Urothelium cell line (cell line): ENCODE results near the gene CD33.
"Not testable (repeated sequence)": the region's sequence is repeated elsewhere in the genome, so short reads cannot be mapped to it uniquely, and the experiment has no call there.

Experiments
- DNase-seq: peaks from one replicate; pipeline ENCODE4 v3.0.0; 2011; ENCODE audit warnings: low spot score, mixed read lengths
- FAIRE-seq: peaks from 2 replicates; lab custom pipeline; 2011; peaks lifted over from hg19 to GRCh38; lab: Jason Lieb, UNC

CD33 gene

DNA sequence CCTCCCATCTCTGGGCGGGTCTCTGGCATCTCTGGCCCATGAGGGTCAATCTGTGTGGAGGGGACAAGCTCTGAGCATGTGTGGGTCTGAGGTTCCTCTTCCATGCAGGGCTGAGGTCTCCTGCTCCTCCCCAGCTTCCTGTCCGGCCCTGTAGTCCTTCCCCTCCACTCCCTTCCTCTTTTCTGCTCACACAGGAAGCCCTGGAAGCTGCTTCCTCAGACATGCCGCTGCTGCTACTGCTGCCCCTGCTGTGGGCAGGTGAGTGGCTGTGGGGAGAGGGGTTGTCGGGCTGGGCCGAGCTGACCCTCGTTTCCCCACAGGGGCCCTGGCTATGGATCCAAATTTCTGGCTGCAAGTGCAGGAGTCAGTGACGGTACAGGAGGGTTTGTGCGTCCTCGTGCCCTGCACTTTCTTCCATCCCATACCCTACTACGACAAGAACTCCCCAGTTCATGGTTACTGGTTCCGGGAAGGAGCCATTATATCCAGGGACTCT lies at the start of gene CD33:
Gene CD33, plus strand, starts transcription at position 183 of the 496 bp plus-strand sequence. Its CDS starts 39 bp downstream, at position 222.
- FAIRE-seq = peak; percentile 27
- not testable (repeated sequence) for DNase-seq

DNA sequence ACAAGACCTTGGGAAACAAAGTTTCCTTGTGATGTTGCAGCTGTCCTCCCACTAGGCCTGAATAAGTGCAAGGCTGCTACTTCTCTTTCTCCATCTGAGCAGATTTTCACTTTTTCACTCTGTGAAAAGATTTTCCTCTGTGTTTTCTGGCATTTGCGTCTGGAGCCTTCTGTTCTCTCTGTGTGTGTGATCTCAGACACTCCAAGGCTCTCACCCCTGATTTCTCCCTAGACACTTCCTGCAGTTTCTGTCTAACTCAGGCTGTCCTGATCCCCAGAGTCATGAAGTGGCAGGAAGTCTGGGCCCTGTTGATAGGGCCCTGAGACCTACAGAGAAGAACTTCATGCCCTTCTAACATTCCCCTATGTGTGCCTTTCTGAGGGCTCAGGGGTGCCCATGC lies 45.6 kb upstream of the CD33 start:
- FAIRE-seq (no peak), DNase-seq (no peak)

DNA sequence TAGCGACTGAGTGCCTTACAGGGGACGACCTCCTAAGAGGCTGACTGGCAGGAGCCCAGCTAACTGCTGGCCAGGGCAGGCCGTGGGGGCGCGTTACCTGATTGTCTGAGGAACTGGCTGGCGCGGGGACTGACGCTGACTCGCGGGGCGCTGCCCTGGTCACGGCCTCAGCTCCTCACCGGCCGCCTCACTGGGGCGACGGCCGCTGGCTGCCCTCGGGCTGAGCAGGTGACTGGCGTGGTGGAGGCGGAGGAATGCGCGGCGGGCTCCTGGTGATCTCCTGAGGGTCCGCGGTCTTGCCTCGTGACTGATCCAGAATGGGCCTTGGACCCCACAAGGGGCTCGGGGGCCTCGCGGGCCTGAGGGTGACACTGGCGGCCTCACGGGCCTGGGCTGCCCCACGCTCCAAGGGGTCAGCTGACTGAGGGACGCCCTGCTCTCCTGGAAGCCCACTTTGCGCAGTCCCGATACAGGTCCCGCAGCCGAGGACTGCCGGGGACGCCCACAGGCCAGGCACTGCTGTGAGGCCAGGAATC lies 43.4 kb upstream of the CD33 start:
- no peak for DNase-seq
- FAIRE-seq = no peak

DNA sequence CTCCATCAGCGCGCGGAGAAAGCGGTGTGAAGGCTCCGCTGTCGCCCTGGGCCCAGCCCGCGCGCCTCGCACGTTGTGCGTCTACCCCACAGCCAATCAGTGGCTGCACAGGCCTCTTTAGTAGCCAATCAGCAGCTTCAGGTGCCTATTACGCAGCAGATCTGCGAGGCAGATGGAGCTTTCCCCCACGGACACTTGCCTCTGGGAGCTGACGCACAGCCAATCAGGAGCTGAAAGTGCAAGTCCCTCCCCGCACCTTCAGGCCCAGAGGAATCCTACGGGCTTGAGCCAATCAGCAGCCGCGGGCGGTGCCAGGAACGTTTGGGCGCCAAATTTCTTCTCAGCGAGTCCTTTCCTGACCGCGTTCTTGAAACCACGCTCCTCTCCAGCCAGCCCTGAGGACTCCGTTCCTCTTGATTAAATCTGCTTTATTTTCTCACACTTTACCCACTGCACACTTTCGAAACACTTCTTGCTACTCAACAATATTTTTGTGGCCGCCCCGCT lies 42.9 kb upstream of the CD33 start:
- FAIRE-seq = peak; percentile 35
- peak; percentile 81 for DNase-seq

DNA sequence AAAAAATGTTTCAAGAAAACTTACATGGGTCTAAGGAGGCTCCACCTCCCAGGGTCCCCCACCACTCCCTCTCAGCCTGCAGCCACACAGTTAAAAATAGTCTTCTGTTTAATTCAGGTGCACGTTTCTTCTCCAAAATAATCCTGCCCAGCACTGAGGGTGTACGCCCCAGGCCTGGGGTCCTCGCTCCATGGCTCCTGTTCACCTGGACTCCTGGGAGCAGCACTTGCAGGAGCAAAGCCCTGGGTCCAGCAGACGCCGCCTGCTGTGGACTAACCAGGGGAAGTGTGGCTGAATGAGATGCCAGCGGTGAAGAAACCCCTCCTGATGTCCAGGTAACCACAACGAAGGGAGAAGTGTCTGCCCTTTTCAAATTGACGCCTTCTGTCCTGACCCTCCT lies 41.3 kb upstream of the CD33 start:
- no peak for DNase-seq
- FAIRE-seq = no peak

DNA sequence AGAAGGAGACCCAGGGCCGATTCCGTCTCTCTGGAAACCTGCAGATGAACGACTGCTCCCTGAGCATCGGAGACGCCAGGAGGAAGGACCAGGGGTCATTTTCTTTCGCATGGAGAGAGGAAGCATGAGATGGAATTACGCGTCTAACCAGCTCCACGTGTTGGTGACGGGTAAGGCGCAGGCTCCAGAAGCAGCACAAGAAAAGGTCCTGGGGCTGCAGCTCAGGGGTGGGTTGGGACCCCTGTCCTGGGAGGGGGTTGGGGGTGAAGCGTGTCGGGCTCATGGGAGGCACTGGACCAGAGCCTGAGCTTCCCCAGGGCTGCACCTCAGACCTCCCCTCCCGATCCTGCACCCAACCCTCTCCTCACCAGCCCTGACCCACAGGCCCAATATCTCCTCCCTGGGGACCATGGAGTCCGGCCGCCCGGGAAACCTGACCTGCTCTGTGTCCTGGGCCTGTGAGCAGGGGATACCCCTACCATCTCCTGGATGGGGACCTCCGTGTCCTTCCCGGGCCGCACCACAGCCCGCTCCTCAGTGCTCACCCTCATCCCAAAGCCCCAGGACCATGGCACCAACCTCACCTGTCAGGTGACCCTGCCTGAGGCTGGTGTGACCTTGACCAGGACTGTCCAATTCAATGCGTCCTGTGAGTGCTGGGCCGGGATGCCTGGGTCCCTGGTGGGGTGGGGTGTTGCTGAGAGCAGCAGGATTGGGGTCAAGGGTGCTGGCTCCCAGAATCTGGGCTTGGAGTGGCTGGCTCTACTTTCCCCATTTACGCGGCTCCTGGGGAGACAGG lies 39.6 kb upstream of the CD33 start:
- DNase-seq (no peak), FAIRE-seq (no peak)

DNA sequence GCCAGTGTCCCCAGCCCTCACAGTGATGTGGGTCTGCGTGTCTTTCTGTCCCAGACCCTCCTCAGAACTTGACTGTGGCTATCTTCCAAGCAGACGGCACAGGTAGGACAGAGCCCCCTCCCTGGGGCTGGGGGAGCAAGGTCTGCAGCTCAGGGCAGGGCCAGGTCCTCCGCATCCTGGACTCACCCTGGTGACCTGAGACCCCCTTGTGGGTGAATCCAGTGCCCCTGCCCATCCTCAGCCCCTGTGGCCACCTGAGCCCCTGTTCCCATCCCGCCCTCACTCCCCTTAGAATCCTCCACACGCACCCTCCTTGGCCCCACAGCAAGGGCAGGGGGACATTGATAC lies 39.0 kb upstream of the CD33 start:
- DNase-seq = no peak
- no peak for FAIRE-seq

DNA sequence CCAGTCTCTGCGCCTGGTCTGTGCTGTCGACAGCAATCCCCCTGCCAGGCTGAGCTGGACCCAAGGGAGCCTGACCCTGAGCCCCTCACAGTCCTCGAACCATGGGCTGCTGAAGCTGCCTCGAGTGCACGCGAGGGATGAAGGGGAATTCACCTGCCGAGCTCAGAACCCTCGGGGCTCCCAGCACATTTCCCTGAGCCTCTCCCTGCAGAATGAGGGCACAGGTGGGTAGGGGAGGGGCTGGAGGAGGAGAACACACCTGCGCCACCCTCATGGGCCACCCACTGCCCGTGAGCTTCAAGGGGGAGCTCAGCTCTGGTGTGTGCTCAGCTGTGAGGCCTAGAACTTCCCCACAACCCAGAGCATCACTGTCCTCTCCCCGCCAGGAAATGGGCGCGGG lies 38.6 kb upstream of the CD33 start:
- FAIRE-seq (no peak), DNase-seq (no peak)

DNA sequence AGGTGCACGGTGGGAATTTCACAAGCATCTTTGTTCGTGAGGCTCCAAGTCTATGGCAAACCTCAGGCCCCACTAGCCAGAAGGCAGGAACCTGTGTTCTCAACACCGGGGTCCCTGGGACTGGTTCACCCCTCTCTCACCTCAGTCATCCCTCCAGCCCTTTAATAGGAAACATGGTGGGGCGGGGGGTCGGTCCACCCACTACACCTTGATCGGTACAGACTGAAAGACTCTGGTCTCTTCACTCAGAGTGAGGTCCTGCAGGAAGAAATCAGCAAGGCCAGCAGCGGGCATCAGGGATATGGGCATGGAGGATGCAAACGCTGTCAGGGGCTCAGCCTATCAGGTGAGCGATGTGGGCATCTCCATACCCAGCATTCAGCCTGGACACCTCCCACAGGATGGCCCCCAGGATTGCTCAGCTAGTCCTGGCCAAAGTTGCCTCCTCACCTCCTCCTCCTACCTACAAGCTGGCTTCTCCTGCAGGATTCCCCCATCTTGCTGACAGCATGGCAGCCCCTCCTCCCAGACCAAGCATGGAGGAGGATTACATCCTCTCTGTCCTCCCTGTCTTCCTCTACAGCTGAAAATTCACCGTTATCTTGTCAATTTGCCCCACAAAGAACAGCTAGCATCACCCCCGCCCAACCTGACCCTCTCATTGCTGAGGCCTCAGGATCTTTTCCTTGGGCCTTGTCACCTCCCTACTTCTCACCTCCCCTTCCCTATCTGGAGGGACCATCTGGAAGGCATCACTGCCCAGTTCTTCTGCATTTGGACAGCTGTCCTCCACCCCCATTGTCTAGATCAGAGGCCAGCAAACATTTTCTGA lies 37.3 kb upstream of the CD33 start:
- FAIRE-seq = no peak
- DNase-seq = no peak

DNA sequence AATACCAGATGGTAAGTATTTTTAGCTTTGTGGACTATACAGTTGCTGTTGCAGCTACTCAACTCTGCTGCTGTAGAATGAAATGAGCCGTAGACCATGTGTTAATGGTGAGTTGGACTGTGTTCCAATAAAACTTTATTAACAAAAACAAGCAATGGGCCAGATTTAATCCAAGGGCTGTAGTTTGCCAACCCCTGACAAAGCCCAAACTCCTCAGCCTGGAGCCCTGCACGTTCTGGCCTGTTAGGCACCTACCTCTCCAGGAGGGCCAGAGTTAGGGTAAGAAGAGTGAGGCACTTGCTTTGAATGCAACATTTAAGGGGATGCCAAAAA lies 36.7 kb upstream of the CD33 start:
- DNase-seq = no peak
- FAIRE-seq = no peak

DNA sequence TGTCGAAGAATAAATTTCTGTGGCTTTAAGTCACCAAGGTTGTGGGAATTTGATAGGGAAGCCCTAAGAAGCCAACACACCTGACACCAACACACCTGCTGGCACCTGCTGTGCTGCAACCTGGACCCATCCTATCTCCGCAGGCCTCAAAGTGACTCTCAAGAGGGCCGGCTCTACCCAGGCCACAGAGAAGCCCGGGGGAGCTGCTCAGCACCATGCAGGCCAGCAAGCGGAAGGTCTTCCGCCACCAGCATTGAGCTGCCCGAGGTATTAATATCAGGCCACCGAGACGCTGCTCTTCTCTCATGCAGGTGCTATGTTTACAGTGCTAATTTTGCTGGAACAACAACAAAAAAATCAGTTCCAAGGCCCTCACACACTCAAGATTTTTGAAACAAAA lies 32.2 kb upstream of the CD33 start:
- FAIRE-seq = no peak

DNA sequence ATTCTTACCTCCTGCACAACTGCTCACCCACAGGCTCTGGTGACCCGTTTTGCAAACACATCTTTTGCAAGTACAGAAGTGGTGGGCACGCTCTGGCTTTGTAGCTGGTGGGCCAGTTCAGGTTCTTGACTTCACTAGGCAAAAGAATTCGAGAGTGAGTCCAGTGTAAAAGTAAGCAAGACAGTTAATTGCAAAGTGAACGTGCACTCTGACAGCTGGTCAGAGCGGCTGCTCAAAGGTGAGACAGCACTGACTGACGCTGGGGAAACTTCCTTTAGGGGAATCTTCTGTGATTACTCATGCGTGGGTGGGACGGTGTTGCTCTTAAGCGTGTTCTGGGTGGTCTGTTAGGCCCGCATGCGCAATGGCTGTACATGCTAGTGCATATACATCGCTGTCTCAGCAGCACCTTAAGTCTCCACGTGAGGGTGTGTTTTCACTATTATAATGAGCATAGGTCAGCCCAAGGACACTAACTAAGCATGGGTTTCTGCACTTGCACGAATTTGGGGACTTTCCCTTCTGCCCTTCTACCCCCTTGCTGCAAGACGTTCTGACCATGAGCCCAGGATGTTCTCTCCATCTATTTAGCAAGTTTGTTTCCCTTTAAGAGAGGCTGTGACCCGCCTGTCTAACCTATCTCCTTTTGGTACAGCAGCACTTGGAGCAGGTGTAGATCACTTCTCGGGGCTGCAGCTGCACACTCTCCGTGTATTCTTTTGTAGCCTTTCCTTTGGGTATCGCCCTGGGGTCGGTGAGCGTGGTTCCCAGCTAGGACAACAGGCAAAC lies 30.2 kb upstream of the CD33 start:
- DNase-seq = peak; percentile 44
- FAIRE-seq = peak; percentile 13

More for the DNA sequence above, 32.2 kb upstream of the CD33 start:
- no peak for DNase-seq

DNA sequence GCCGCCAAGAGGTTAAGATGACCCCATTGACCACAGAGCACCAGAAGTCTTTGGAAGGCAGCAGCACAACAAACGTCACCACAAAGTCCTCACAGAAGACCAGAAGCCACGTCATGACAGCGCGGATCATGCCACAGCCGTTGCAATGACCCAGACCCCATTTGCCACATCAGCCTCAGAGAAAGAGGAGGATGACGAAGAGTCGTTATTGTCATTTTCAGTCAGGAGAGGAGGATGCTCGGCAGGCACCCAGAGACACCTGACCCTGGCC lies 29.6 kb upstream of the CD33 start:
- DNase-seq = no peak
- FAIRE-seq = no peak

DNA sequence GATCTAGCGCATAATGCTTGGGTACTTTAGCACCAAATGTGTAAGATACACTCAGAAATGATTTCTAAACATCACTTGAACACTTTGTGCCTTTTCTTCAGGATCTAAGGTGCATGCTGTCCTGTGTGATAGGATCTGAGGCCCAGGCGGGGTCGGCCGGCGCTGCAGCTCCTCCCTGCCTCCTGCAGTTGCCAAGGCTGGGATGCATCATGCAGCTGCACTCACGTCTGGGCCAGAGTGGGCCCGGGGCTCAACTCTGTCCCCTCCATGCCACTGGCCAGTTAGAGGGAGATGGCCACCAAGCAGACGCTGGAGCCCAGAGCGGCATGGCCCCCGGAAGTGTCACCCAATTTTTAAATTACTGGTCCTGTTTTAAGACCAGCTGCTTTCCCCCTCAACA lies 29.3 kb upstream of the CD33 start:
- FAIRE-seq (no peak), DNase-seq (no peak)

DNA sequence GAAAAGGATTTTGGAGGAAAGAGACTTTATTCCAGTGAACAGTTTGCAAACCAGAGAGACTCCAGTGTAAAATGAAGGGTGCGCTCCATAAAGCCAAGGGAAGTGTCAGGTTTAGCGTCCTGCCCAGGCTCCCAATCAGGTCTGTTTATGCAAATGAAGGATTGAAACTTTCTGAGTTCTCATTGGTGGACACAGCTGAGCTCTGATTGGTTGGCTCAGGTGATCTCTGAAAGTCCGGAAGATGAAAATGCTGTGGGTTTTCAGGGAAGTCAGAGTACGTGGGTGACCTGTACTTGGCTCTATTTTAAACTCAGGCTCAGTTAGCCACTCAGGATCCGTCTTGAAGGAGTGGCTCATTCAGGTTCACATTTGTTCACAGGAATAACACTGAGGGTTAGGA lies 28.7 kb upstream of the CD33 start:
- no peak for FAIRE-seq

DNA sequence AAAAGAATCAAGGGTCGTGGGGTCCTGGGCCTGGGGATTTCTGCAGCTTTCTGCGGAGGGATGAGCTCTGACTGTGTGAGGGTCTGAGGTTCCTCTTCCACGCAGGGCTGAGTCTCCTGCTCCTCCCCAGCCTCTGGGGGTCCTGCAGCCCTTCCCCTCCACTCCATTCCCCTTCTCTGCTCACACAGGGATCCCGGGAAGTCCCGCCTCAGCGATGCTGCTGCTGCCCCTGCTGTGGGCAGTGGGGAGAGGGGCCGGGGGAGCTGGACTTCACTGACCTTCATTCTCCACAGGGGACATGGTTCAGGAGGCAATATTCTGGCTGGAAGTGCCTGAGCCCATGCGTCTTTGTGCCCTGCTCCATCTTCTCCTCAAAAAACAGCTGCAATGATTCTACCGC lies 26.2 kb upstream of the CD33 start:
- FAIRE-seq = no peak
- DNase-seq = no peak

More for the DNA sequence above, 28.7 kb upstream of the CD33 start:
- DNase-seq = no peak

DNA sequence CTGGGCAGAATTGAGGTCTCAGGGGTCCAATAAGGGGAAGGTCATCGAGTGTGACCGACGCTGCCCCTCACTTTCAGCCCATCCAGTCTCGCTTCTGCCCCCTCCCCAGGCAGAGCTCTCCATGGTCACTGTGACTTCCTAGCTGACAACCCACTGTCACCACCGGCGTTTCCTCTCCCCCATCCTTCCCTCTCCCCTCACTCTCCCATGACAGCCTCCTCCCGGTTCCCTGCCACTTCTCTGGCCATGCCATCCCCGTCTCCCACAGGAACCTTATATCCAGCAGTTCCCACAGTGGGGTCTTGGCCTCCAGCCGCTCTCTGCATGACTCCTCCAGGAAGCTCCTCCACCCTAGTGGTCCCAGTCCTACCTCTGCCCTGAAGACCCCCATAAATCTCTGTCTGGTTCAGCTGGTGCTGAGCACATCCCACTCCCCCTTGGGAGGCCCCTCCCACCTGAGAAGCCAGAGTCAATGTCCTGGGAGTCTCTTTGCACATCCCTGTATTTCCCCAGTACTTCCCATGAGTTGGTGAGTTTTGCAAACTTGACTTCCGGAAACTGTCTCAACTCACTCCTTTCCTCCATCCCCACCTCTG lies 24.7 kb upstream of the CD33 start:
- FAIRE-seq (no peak), DNase-seq (no peak)

DNA sequence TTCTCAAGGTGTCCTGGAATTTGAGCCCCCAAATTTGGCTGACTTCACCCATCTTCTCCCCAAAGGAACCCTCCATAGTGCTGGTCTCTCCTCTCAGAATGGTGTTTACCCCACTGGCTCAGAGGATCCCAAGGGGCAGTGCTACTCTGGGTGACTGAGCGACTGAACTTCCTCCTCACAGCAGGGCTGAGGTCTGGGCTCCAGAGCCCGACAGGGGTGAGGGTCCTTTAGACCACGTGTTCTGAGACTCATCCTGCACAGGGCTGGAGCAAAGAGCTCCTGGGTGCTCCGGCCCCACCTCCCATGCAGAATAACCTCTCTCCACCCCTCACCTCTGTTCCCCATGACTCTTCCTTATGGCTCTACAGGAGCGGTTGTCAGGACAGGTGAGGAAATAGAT lies 23.2 kb upstream of the CD33 start:
- FAIRE-seq = no peak
- no peak for DNase-seq

DNA sequence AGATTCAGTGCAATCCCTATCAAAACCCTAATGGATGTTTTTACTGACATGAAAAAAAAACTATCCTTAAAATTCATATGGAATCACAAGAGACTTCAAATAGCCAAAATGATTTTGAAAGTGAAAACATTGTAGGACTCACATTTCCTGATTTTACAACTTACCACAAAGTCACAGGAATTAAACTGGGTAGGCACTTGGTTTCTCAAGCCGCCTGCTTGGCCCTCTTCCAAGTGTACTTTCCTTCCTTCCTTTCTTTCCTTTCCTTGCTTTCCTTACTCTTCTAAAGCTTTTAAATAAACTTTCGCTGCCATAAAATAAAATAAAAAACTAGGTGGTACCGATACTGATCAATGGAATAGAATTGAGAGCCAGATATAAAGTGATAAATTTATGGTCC lies 21.0 kb upstream of the CD33 start:
- FAIRE-seq (no peak), DNase-seq (no peak)

DNA sequence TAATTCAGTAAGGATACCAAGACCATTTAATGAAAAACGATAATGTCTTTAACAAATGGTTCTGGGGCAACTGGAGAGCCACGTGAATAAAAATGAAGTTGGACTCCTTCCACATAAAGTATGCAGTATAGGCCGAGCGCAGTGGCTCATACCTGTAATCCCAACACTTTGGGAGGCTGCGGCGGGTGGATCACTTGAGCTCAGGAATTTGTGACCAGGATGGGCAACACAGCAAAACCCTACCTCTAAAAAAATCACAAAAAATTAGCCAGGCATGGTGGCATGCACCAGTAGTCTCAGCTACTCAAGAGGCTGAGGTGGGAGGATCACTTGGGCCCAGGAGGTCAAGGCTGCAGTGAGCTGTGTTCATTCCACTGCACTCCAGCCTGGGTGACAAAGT lies 20.6 kb upstream of the CD33 start:
- no peak for DNase-seq
- no peak for FAIRE-seq

DNA sequence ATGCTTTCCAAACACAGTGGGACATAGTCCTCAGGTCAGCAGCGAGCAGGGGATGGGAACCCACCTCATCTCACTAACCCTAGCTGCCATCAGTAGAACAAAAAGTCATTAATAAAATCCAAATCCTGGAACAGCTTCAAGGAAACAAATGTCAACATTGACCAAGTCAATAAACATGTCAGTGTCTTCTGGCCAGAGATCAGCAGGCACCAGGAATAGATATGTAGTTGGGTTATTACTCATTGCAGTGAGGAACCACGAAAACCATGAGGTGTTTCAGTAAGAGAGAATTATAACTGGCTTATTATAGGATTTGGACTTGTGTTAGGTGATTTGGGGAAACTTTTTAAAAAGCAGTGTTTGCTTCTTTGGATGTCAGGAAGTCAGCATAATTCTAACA lies 17.1 kb upstream of the CD33 start:
- DNase-seq (no peak), FAIRE-seq (no peak)
